GM10248 (cell line): ENCODE measurements around the gene UNK.

Experiments
- CTCF ChIA-PET: fragments of 300-600 bp; sonication (Branson Sonifier 250); formaldehyde crosslinking; extraction: SDS; loops from one replicate; lab custom pipeline; 2021; ENCODE audit warnings: antibody characterized with exemption; lab: Yijun Ruan, JAX
- POLR2A ChIA-PET: fragments of 350-650 bp; sonication (Branson Sonifier 250); formaldehyde crosslinking; extraction: SDS; loops from one replicate; lab custom pipeline; 2020; ENCODE audit warnings: antibody characterized with exemption; lab: Yijun Ruan, JAX
- DNase-seq: peaks from one replicate; pipeline ENCODE4 v3.0.0; 2012; ENCODE audit errors: extremely low spot score
- CTCF ChIP-seq: IDR thresholded peaks from 2 replicates; pipeline ENCODE4 v1.5.1; 2012; ENCODE audit warnings: mild to moderate bottlenecking, low read depth; ENCODE audit errors: extremely low read depth, missing control alignments, control extremely low read depth

The UNK gene

DNA sequence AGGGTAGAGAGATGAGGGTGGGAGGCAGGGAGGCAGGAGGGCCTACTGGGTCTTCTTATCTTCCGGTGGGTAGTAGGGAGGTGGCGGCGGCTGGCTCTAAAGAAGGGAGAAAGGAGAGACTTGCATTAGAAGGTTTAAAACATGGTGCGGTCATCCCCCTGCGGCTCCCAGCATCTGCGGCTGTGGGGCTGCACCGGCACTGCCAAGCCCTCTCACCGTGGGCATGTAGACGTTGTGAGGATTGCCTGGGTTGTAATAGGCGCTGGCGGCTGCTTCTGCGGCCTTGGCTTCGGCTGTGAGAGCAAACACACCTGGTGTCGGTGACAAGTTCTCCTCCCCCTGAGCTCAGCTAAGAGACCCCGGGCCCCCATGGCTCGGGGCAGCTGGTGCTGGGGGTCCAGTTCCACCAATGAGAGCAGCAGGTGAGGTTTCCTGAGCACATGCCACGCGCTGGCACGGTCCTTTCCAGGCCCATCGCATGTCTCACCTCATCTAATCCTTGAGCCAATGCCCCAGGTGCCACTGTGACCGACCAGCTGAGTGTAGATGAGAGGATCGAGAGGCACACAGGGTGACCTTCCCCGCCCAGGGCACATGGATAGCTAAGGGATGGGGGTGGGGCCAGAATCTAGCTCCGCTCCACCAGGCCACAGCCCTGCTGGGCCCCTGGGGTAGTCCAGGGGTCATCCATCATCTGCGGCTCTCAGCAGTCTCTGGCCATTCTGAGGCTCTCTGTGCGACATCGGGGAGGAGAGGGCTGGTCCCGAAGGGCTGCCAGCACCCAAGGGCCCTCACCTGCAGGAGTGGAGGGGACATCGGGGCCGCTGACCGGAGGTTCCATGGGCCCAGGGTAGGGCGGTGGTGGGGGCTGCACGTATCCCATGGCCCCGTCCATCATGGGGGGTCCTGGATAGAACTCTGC, 62.3 kb downstream of the UNK start:
- no peak for DNase-seq
- TF ChIP-seq CTCF = no peak
- ChIA-PET CTCF (interaction anchor here (1.1 to 10.8 kb wide), 16 partner anchors 7 to 159 kb away, joined by 3 to 135 read pairs (median 8); partner anchors contain the start of genes GALK1, MRPL38 and WBP2), POLR2A (interaction anchor here (1.2 to 2.5 kb wide), 4 partner anchors 8 to 67 kb away, joined by 3 to 18 read pairs (median 4); partner anchors contain the start of gene WBP2)

GRCh38 chr17:75847614-75848522, 63.3 kb downstream of the UNK start:
- DNase-seq = no peak
- ChIA-PET CTCF (interaction anchor here (0.6 to 10.8 kb wide), 23 partner anchors 7 to 94 kb away, joined by 3 to 135 read pairs (median 4); partner anchors contain the start of genes GALK1, MRPL38, TRIM47 and UNK), POLR2A (interaction anchor here (0.5 to 1.3 kb wide), 4 partner anchors 10 to 68 kb away, joined by 3 to 5 read pairs (median 3); no protein-coding TSS in a partner anchor)
- TF ChIP-seq CTCF = no peak

DNA sequence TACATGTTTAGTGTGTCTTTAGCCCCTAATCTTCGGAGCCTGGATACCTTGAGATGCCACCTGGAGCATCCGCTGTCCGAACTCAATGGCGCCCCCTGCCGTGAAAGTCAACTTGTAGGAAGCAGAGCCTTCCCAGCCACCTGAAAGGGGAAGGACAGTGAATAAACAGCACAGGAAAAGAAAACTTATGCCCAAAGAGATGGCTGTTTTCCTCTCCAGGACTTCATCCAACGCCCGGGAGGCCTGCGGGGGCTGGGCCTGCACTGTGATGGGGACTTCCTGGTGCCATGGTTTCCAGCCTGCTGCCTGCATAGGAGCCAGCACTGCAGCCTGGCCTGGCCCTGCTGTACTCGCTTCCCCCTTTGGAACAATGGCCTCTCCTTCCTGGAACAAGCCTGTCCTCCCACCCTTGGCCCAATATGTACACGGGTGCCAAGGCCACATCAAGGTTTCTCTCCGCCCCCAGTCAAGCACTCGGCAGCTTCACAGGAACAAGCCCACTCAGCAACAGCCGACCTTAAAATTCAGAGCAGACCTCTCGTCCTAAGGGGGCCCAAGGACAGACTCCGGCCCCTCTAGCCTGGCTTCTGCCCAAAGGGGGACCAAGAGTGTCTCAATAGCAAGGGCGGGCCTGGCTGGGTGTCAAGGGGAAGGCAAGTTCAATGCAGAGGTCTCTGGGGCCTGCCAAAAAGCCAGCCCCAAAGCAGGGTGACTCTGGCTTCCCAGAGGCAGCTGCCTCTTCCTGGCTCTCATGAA, 64.1 kb downstream of the UNK start:
- peak; percentile 61 for DNase-seq
- POLR2A ChIA-PET = interaction anchor here (1.2 kb wide), 1 partner anchor 69 kb away, joined by 5 read pairs; no protein-coding TSS in a partner anchor
- peak; percentile 77 for TF ChIP-seq CTCF
- CTCF ChIA-PET = interaction anchor here (0.6 to 10.8 kb wide), 21 partner anchors 9 to 95 kb away, joined by 3 to 135 read pairs (median 3); partner anchors contain the start of genes GALK1, TRIM47 and UNK

DNA sequence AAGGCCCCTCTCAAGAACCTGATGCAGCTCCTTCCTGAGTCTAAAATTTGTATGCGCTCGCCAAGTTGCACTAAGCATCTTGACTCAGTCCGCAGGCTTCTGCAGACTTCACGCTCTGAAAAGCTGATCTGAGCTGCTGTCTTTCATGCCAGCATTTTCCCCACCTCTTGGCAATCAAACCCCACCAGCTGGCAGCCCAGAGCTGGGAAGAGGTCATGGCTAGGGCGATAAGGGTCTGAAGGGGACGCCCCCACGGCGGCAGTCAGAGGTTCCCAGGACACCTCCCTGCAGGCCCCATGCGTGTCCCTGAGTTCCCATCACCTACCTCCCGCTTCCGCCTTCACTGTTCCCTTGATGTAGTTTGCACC, 64.7 kb downstream of the UNK start:
- CTCF ChIA-PET = interaction anchor here (1.2 to 10.8 kb wide), 7 partner anchors 9 to 85 kb away, joined by 3 to 135 read pairs (median 6); partner anchors contain the start of genes GALK1 and TRIM47
- POLR2A ChIA-PET = interaction anchor here (0.9 kb wide), 1 partner anchor 69 kb away, joined by 4 read pairs; no protein-coding TSS in a partner anchor
- no peak for TF ChIP-seq CTCF
- DNase-seq = no peak

DNA sequence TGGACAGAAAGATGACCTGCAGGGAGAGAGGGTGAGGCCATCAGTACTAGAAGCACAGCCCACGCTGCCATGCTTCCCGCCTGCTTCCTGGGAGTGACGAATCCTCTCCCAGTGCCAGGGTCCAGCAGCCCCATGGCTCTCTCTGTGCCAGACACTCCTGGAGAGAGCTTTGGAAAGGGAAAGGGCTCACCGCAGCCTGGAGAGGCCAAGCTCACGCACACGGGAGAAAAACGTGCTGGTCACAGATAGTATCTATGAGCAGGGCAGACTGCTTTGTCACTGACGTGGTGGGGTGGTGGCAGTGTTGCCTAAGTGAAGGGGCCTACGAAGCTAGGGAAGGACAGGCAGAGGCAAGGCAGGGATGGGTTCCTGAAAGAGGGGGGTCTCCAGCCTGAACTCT, 65.1 kb downstream of the UNK start:
- no peak for TF ChIP-seq CTCF
- DNase-seq = no peak
- ChIA-PET CTCF (interaction anchor here (1.2 to 10.8 kb wide), 7 partner anchors 9 to 85 kb away, joined by 3 to 135 read pairs (median 6); partner anchors contain the start of genes GALK1 and TRIM47), POLR2A (interaction anchor here (0.9 kb wide), 1 partner anchor 70 kb away, joined by 4 read pairs; no protein-coding TSS in a partner anchor)
